Smooth muscle cell (in vitro differentiated cells): ENCODE data around the gene RFX2. TPM values are rescaled to one million over a fixed set of nuclear protein-coding genes. Genes with fewer than 3 reads are reported as not detected.

ENCODE experiments used
- DNase-seq: peaks from one replicate; lab custom pipeline; 2025; ENCODE audit not compliant: unreplicated experiment; lab: John Stamatoyannopoulos, UW
- H2AFZ ChIP-seq: fragments of 200-600 bp; sonication (generic); 2 replicates; pipeline ENCODE4 v1.6.0; 2016; ENCODE audit warnings: antibody characterized with exemption, low read depth, mild to moderate bottlenecking
- H3F3A ChIP-seq: fragments of 200-600 bp; sonication (generic); 2 replicates; pipeline ENCODE4 v1.6.0; 2017; ENCODE audit warnings: antibody characterized with exemption, low read depth
- H3K27ac ChIP-seq: fragments of 200-600 bp; sonication (generic); 2 replicates; pipeline ENCODE4 v1.5.1; 2016; ENCODE audit warnings: low read depth, mild to moderate bottlenecking
- H3K27me3 ChIP-seq: fragments of 200-600 bp; sonication (generic); 2 replicates; pipeline ENCODE4 v1.6.1; 2016; ENCODE audit warnings: low read depth, mild to moderate bottlenecking
- H3K36me3 ChIP-seq: fragments of 200-600 bp; sonication (generic); 2 replicates; pipeline ENCODE4 v1.5.1; 2016; ENCODE audit warnings: low read depth
- H3K4me1 ChIP-seq: fragments of 200-600 bp; sonication (generic); 2 replicates; pipeline ENCODE4 v1.5.1; 2016; ENCODE audit warnings: low read depth
- H3K4me2 ChIP-seq: fragments of 200-600 bp; sonication (generic); 2 replicates; pipeline ENCODE4 v1.6.0; 2016; ENCODE audit warnings: mild to moderate bottlenecking
- H3K4me3 ChIP-seq: fragments of 200-600 bp; sonication (generic); 2 replicates; pipeline ENCODE4 v1.5.1; 2016; ENCODE audit warnings: mild to moderate bottlenecking
- H3K79me2 ChIP-seq: fragments of 200-600 bp; sonication (generic); 2 replicates; pipeline ENCODE4 v1.6.0; 2016; ENCODE audit warnings: low read depth, mild to moderate bottlenecking
- H3K9ac ChIP-seq: fragments of 200-600 bp; sonication (generic); 2 replicates; pipeline ENCODE4 v1.6.0; 2016; ENCODE audit warnings: low read depth
- H3K9me3 ChIP-seq: fragments of 200-600 bp; sonication (generic); replicated peaks from 2 replicates; pipeline ENCODE4 v1.5.1; 2016; ENCODE audit warnings: low read depth
- H4K20me1 ChIP-seq: fragments of 200-600 bp; sonication (generic); 2 replicates; pipeline ENCODE4 v1.6.0; 2016; ENCODE audit warnings: low read depth
- CTCF ChIP-seq: fragments of 200-600 bp; sonication (generic); IDR thresholded peaks from 2 replicates; pipeline ENCODE4 v1.5.1; 2017; ENCODE audit warnings: borderline replicate concordance, mild to moderate bottlenecking, antibody characterized with exemption; ENCODE audit not compliant: insufficient read depth, poor library complexity, severe bottlenecking
- WGBS: methylation state at CpG from one replicate; pipeline ENCODE4 v1.1.7; 2016; ENCODE audit warnings: low lambda C conversion rate; 5-methylcytosine and 5-hydroxymethylcytosine counted together
- polyA plus RNA-seq: library from polyadenylated mRNA; unstranded; fragments of >200 nt; fragmentation: Nextera tagmentation; extraction: Ambion mirVana; gene quantifications from 2 replicates; pipeline ENCODE4 v1.2.1, GENCODE V29; 2016
- total RNA-seq: library from RNA; depleted of rRNA; stranded (reverse); fragments of >200 nt; gene quantifications from 2 replicates; pipeline ENCODE4 v1.2.3, GENCODE V29; 2014

RFX2 gene
- total and polyA plus RNA-seq, 2 experiments from 2014 or later, result 4.7 to 7.5 TPM

GRCh38 chr19:6045108-6045507, 65.2 kb downstream of the RFX2 start:
- Histone ChIP-seq H3K9ac (no peak overlapping the region), H3K4me2 (no peak overlapping the region), H3K79me2 (no peaks in the 10 kb centered on the region), H3K4me1 (no peaks in the 10 kb centered on the region), H3K27me3 (no peaks in the 10 kb centered on the region), H4K20me1 (no peaks in the 10 kb centered on the region), H3K27ac (no peak overlapping the region), H2AFZ (no peak overlapping the region), H3K4me3 (no peak overlapping the region), H3K36me3 (no peaks in the 10 kb centered on the region), H3K9me3 (no peaks in the 10 kb centered on the region), H3F3A (no peaks in the 10 kb centered on the region)
- no peak for DNase-seq
- 90% methylated on average over 7 of the region's 7 CpGs for WGBS
- TF ChIP-seq CTCF, result no peak

GRCh38 chr19:6044056-6044805, 66.1 kb downstream of the RFX2 start:
- 88% methylated on average over 21 of the region's 21 CpGs for WGBS
- no peak overlapping the region for H2AFZ ChIP-seq
- no peaks in the 10 kb centered on the region for H3F3A ChIP-seq
- H3K4me2 ChIP-seq, result no peak overlapping the region
- no peaks in the 10 kb centered on the region for H3K4me1 ChIP-seq
- no peaks in the 10 kb centered on the region for H3K79me2 ChIP-seq
- H3K4me3 ChIP-seq, result no peak overlapping the region
- no peaks in the 10 kb centered on the region for H4K20me1 ChIP-seq
- H3K36me3 ChIP-seq, result no peaks in the 10 kb centered on the region
- H3K27ac ChIP-seq, result no peak overlapping the region
- H3K9ac ChIP-seq, result no peak overlapping the region
- no peaks in the 10 kb centered on the region for H3K27me3 ChIP-seq
- no peaks in the 10 kb centered on the region for H3K9me3 ChIP-seq
- DNase-seq, result no peak
- TF ChIP-seq CTCF, result no peak

- no peak for DNase-seq
- Histone ChIP-seq H3K4me2 (no peak overlapping the region), H3K4me3 (no peak overlapping the region), H3K36me3 (no peaks in the 10 kb centered on the region), H3K27ac (no peak overlapping the region), H3K4me1 (no peaks in the 10 kb centered on the region), H2AFZ (no peak overlapping the region), H3F3A (no peaks in the 10 kb centered on the region), H3K9ac (no peak overlapping the region), H4K20me1 (no peaks in the 10 kb centered on the region), H3K9me3 (no peaks in the 10 kb centered on the region), H3K79me2 (no peaks in the 10 kb centered on the region), H3K27me3 (no peaks in the 10 kb centered on the region)
- WGBS, result 90% methylated on average over 12 of the region's 12 CpGs
- no peak for TF ChIP-seq CTCF
These were observed 67.2 kb downstream of the RFX2 start for GRCh38 chr19:6042776-6043726.
